Endodermal cell (in vitro differentiated cells): ENCODE results near the gene SAMD11. TPM values are rescaled to one million over a fixed set of nuclear protein-coding genes. Genes with fewer than 3 reads are reported as not detected.

Experiments used
- DNase-seq: peaks from one replicate; pipeline ENCODE4 v3.0.0-alpha.2; 2017
- H3K27ac ChIP-seq: 2 replicates; pipeline ENCODE4 v1.5.1; 2013; ENCODE audit warnings: mild to moderate bottlenecking, low read depth, low read length, moderate library complexity
- H3K27me3 ChIP-seq: 2 replicates; pipeline ENCODE4 v1.6.1; 2013; ENCODE audit warnings: mild to moderate bottlenecking, low read length, moderate library complexity; ENCODE audit not compliant: insufficient read depth, control insufficient read depth, poor library complexity, severe bottlenecking
- H3K36me3 ChIP-seq: 2 replicates; pipeline ENCODE4 v1.7.0; 2013; ENCODE audit warnings: mild to moderate bottlenecking, low read length, moderate library complexity; ENCODE audit not compliant: control insufficient read depth, insufficient read depth
- H3K4me1 ChIP-seq: one replicate; pipeline ENCODE4 v1.7.0; 2013; ENCODE audit warnings: low read length; ENCODE audit not compliant: control insufficient read depth, insufficient read depth
- H3K4me3 ChIP-seq: 2 replicates; pipeline ENCODE4 v1.5.1; 2013; ENCODE audit warnings: mild to moderate bottlenecking, low read length, moderate library complexity
- H3K9ac ChIP-seq: 2 replicates; pipeline ENCODE4 v1.6.1; 2013; ENCODE audit warnings: mild to moderate bottlenecking, low read length, moderate library complexity; ENCODE audit not compliant: poor library complexity, severe bottlenecking; ENCODE audit errors: extremely low read depth
- H3K9me3 ChIP-seq: 2 replicates; pipeline ENCODE4 v1.6.1; 2013; ENCODE audit warnings: mild to moderate bottlenecking, low read length, moderate library complexity; ENCODE audit not compliant: control insufficient read depth
- H3K27ac Mint-ChIP-seq: 2 replicates; pipeline ENCODE4 v1.8.0; 2020; ENCODE audit warnings: mixed read lengths
- H3K27me3 Mint-ChIP-seq: 2 replicates; pipeline ENCODE4 v1.8.0; 2021; ENCODE audit warnings: mild to moderate bottlenecking, mixed read lengths; ENCODE audit not compliant: insufficient read depth
- H3K36me3 Mint-ChIP-seq: 2 replicates; pipeline ENCODE4 v1.8.0; 2020; ENCODE audit warnings: low read depth, mixed read lengths
- H3K4me1 Mint-ChIP-seq: 2 replicates; pipeline ENCODE4 v1.8.0; 2020; ENCODE audit warnings: mixed read lengths
- H3K4me3 Mint-ChIP-seq: 2 replicates; pipeline ENCODE4 v1.8.0; 2020; ENCODE audit warnings: mild to moderate bottlenecking, moderate library complexity, mixed read lengths
- H3K9me3 Mint-ChIP-seq: 2 replicates; pipeline ENCODE4 v1.8.0; 2020; ENCODE audit warnings: mild to moderate bottlenecking, mixed read lengths
- WGBS, 2 experiments: methylation state at CpG; one replicate each; pipeline versions ENCODE4 v1.1.5 to v1.1.7; 2013; ENCODE audit warnings: missing lambda C conversion rate in 2 of 2, mixed read lengths in 1 of 2; ENCODE audit not compliant: insufficient coverage in 1 of 2, insufficient read length in 1 of 2; 5-methylcytosine and 5-hydroxymethylcytosine counted together
- total RNA-seq, 2 donors: library from RNA; stranded (reverse); fragmentation: NEBNext Ultra II Directional in 1 of 2; extraction: Animal tissue kit (Norgen Biotek cat#: 25700) in 1 of 2; gene quantifications; 2 replicates in 1 of 2; 3 replicates in 1 of 2; pipeline ENCODE4 v1.2.1, GENCODE V29; 2021
- TF ChIP-seq, protein P1 (sequence below): fragments of 200-600 bp; sonication (generic); conservative IDR thresholded peaks from 2 replicates; pipeline ENCODE4 v1.5.0; 2021; ENCODE audit warnings: antibody characterized with exemption, mild to moderate bottlenecking

Gene SAMD11
- total RNA-seq, 2 donors from 2014 or later, result 152 to 156 TPM

DNA sequence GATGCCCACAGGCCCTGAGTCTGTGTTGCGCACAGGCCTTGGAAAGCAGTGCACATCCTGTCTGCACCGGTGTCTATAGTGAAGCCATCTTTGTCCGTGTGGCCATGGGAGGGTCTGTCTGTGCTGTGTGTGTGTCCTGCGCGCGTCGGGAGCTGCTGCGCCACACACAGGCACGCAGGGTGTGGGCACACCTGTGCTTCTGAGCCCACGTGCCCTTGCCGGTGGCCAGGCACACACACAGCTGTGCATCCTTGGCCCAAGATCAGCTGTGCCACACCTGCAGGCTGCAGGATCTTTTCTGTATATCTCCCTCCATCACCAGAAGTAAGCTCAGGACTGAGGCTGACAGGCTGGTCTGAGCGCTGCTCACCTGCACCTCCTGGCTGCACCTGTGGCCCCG lies 3.2 kb upstream of the SAMD11 start:
- no peak for DNase-seq
- 40 to 71% methylated on average over 2 to 13 of the region's 13 CpGs for WGBS, 2 experiments
- Mint-ChIP-seq H3K27me3 (peaks cover 74% of the 10 kb centered on the region), H3K4me1 (peaks cover 15% of the 10 kb centered on the region), H3K36me3 (peaks cover 12% of the 10 kb centered on the region), H3K27ac (no peak overlapping the region), H3K9me3 (no peaks in the 10 kb centered on the region), H3K4me3 (peak overlapping the region; percentile 10)
- Histone ChIP-seq H3K4me1 (peaks cover 6% of the 10 kb centered on the region), H3K4me3 (no peak overlapping the region), H3K27ac (peak overlapping the region; percentile 53), H3K9ac (no peak overlapping the region), H3K9me3 (no peaks in the 10 kb centered on the region), H3K36me3 (no peaks in the 10 kb centered on the region), H3K27me3 (peaks cover 76% of the 10 kb centered on the region)
- TF ChIP-seq, protein P1, sequence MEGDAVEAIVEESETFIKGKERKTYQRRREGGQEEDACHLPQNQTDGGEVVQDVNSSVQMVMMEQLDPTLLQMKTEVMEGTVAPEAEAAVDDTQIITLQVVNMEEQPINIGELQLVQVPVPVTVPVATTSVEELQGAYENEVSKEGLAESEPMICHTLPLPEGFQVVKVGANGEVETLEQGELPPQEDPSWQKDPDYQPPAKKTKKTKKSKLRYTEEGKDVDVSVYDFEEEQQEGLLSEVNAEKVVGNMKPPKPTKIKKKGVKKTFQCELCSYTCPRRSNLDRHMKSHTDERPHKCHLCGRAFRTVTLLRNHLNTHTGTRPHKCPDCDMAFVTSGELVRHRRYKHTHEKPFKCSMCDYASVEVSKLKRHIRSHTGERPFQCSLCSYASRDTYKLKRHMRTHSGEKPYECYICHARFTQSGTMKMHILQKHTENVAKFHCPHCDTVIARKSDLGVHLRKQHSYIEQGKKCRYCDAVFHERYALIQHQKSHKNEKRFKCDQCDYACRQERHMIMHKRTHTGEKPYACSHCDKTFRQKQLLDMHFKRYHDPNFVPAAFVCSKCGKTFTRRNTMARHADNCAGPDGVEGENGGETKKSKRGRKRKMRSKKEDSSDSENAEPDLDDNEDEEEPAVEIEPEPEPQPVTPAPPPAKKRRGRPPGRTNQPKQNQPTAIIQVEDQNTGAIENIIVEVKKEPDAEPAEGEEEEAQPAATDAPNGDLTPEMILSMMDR, result no peak

DNA sequence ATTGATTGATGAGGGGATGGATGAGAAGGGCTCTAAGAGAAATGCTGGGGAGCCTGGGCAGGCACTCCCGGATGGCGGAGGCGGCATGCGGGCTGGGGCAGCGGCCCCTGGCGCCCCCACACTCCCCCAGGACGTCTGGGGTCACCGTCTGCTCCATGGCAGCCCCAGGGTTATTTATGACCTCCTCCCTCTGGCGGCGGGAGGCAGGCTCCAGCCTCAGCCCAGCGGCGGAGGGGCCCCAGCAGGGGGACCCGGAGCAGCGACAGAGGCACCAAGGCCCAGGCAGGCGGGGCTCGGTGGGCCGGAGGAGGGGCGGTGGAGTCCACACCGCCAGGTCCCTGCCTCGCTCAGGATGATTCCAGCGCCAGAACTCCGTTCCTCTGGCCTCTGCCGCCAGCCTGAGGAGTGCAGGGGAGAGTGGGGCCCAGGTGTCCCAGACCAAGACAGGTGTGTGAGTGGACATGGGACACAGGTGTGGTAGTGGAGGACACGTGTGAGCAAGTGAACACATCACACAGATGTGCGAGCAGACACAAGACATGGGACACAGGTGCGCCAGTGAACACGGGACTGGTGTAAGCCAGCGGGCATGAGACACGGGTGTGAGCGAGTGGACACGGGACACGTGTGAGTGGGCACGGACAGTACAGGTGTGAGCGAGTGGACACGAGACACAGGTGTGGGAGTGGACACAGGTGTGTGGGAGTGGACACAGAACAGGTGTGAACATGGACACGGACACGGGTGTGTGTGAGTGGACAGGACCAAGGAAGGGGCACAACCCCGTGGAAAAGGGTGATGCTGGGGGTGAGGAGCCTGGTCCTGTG lies 2.5 kb upstream of the SAMD11 start:
- Histone ChIP-seq H3K4me3 (no peak overlapping the region), H3K27me3 (peaks cover 80% of the 10 kb centered on the region), H3K9ac (no peak overlapping the region), H3K27ac (no peak overlapping the region), H3K36me3 (no peaks in the 10 kb centered on the region), H3K9me3 (no peaks in the 10 kb centered on the region), H3K4me1 (peaks cover 6% of the 10 kb centered on the region)
- Mint-ChIP-seq H3K9me3 (no peaks in the 10 kb centered on the region), H3K4me1 (peaks cover 16% of the 10 kb centered on the region), H3K36me3 (peaks cover 13% of the 10 kb centered on the region), H3K27me3 (peaks cover 74% of the 10 kb centered on the region), H3K4me3 (peak overlapping the region; percentile 10), H3K27ac (no peak overlapping the region)
- DNase-seq, result peak; percentile 92
- WGBS, 2 experiments, result 35 to 64% methylated on average over 21 to 38 of the region's 38 CpGs
- TF ChIP-seq, protein P1, result peak; percentile 70

DNA sequence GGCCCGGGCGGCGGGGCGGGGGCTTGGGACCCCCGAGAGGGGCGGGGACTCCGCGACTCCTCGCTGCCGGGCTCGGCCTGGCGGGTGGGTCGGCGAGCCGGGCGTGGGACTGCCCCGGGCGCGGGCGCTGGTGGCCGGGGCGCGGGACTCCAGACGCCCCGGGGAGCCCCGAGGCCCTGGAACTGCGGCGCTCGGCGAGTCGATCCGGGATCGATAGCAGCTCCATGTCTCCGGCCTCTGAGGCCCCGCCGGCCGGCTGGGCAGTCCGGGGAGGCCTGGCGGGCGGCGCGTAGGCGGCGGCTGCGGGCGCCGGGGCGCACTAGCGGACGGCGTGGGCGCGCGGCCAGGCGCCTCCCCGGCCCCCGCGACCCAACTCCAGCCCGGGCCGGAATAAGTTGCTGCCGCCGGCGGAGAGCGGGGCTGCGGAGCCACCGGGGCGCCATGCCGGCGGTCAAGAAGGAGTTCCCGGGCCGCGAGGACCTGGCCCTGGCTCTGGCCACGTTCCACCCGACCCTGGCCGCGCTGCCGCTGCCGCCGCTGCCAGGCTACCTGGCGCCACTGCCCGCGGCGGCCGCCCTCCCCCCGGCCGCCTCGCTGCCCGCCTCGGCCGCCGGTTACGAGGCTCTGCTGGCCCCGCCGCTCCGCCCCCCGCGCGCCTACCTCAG lies 400 bp downstream of the SAMD11 start:
- TF ChIP-seq, protein P1, result no peak
- Mint-ChIP-seq H3K4me1 (peaks cover 19% of the 10 kb centered on the region), H3K27ac (no peak overlapping the region), H3K27me3 (peaks cover 83% of the 10 kb centered on the region), H3K4me3 (peak overlapping the region; percentile 71), H3K36me3 (peaks cover 29% of the 10 kb centered on the region), H3K9me3 (no peaks in the 10 kb centered on the region)
- Histone ChIP-seq H3K9ac (no peak overlapping the region), H3K27me3 (peaks cover 89% of the 10 kb centered on the region), H3K27ac (no peak overlapping the region), H3K36me3 (no peaks in the 10 kb centered on the region), H3K4me3 (peak overlapping the region; percentile 66), H3K4me1 (peaks cover 6% of the 10 kb centered on the region), H3K9me3 (no peaks in the 10 kb centered on the region)
- no peak for DNase-seq
- 0 to 1% methylated on average over 35 to 98 of the region's 98 CpGs for WGBS, 2 experiments
